B cell (primary cell): ENCODE results near the gene KSR1.

Experiments
- EZH2 ChIP-seq: IDR thresholded peaks from 2 replicates; pipeline ENCODE4 v1.6.1; 2012; ENCODE audit warnings: borderline replicate concordance, low read depth, mild to moderate bottlenecking, moderate library complexity, low read length; ENCODE audit not compliant: insufficient read depth, poor library complexity, severe bottlenecking
- TF ChIP-seq, protein P1 (sequence below): fragments of 200-600 bp; IDR thresholded peaks from one replicate; pipeline ENCODE4 v1.8.0; 2022; ENCODE audit warnings: antibody characterized with exemption, mild to moderate bottlenecking

DNA sequence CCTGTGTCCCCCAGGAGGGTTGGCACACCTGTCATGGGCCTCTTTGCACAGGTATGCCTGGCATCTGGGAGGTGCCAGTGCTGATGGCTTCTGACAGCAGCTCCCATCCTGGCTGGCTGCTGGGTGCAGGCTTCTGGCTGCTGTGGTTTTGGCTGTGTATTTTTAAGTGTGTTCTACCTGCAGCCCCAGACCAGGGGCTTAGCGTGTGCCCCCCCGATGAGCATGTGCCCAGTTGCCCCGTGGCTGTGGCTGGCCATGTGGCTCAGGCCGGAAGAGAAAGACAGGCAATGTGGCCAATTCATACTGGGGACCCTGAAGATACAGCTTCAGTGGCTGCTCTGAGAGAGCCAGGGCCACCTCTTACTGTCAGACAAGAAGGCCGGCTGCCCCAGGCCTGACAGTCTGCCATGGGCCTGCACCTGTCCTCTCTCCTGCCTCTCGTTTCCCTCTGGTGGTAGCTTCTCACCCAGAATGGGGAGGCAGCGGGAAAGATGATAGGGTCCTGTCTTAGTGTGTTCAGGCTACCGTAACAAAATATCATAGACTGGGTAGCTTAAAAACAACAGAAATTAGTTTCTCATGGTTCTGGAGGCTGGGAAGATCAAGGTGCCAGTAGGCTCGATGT lies 137.1 kb downstream of the KSR1 start:
- TF ChIP-seq, protein P1, sequence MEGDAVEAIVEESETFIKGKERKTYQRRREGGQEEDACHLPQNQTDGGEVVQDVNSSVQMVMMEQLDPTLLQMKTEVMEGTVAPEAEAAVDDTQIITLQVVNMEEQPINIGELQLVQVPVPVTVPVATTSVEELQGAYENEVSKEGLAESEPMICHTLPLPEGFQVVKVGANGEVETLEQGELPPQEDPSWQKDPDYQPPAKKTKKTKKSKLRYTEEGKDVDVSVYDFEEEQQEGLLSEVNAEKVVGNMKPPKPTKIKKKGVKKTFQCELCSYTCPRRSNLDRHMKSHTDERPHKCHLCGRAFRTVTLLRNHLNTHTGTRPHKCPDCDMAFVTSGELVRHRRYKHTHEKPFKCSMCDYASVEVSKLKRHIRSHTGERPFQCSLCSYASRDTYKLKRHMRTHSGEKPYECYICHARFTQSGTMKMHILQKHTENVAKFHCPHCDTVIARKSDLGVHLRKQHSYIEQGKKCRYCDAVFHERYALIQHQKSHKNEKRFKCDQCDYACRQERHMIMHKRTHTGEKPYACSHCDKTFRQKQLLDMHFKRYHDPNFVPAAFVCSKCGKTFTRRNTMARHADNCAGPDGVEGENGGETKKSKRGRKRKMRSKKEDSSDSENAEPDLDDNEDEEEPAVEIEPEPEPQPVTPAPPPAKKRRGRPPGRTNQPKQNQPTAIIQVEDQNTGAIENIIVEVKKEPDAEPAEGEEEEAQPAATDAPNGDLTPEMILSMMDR = no peak
- no peak for TF ChIP-seq EZH2
